Measurements from ENCODE around the gene MRPL47. TPM values are rescaled to one million over a fixed set of nuclear protein-coding genes. Genes with fewer than 3 reads are reported as not detected.

MRPL47 gene
- total and polyA plus RNA-seq, 2 of the 13 experiments (the other 11 are each of a cell fraction or from before 2014, with no cell fraction given): 36.1 to 83.8 TPM

DNA sequence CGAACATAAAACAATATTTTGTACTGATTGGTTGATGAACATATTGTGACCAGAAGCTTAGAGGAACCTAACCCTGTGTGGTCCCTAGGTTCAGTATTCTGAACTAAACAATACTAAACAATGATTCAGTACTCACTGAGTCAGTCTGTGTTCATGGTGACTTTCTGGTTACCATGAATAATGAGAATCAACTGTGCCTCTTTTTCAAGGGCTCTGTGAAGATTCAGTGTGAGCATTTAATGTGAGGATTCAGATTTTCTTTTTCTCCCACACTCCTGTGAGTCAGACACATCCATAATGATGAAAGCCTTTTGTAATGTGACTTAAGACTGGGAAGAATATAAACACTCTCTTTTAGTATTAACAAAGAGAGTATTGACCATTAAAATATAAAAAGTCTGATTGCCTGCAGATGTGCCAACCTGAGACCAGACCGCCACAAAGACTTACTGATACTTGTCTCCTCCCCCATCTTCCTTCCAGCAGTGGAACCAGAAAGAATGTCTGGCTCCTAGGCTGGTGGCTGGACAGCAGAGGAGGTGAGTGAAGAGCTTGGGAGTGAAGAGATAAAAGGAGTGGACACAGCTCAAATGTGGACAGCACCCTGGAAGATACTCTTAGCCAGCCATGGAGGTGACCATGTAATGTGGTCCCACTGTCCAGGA, 59.3 kb downstream of the MRPL47 start:
- no peaks in the 10 kb centered on the region for H3K36me3 ChIP-seq (replicated peaks in 1 of 2; ENCODE audit: control insufficient read depth in 1 of 2, insufficient read depth in 2 of 2, low read length in 2 of 2)
- no peak overlapping the region for H3K4me3 ChIP-seq (replicated peaks in 1 of 3; ENCODE audit: insufficient read depth in 1 of 3, low read depth in 2 of 3, low read length in 3 of 3)
- no peak overlapping the region for H3K9ac ChIP-seq (ENCODE audit: insufficient read depth, low read depth, low read length)
- no peak overlapping the region for H3K4me2 ChIP-seq (ENCODE audit: low read depth, low read length)
- ChIA-PET CTCF (ENCODE audit: low intra/inter-chr PET ratio, low total read pairs) (no interaction called here), POLR2A (no interaction called here)
- no peak overlapping the region for H2AFZ ChIP-seq (ENCODE audit: low read length)
- TF ChIP-seq ZNF546 (CRISPR knock-in tag; conservative IDR thresholded peaks at IDR 0.05): no peak
- TF ChIP-seq ZNF33A (CRISPR knock-in tag; IDR thresholded peaks at IDR 0.05; ENCODE audit: borderline replicate concordance): no peak
- no peak for TF ChIP-seq KDM5B (CRISPR knock-in tag; IDR thresholded peaks at IDR 0.05; ENCODE audit: borderline replicate concordance)
- TF ChIP-seq MAZ (IDR thresholded peaks at IDR 0.05; ENCODE audit: borderline replicate concordance, low read depth, low read length): no peak
- TF ChIP-seq MAZ (CRISPR knock-in tag; IDR thresholded peaks at IDR 0.05; ENCODE audit: low read depth): no peak
- TF ChIP-seq PRPF4 (IDR thresholded peaks at IDR 0.05; ENCODE audit: low read depth, low read length, poor library complexity, severe bottlenecking): no peak
- TF ChIP-seq LBX2 (CRISPR knock-in tag; IDR thresholded peaks at IDR 0.05; ENCODE audit: borderline replicate concordance): no peak
- no peak for TF ChIP-seq HMGXB4 (CRISPR knock-in tag; IDR thresholded peaks at IDR 0.05; ENCODE audit: borderline replicate concordance in 1 of 2, low read depth in 1 of 2)
- no peak for TF ChIP-seq HMG20A (CRISPR knock-in tag; IDR thresholded peaks at IDR 0.05; ENCODE audit: borderline replicate concordance)
- no peak for TF ChIP-seq MEF2D (CRISPR knock-in tag; IDR thresholded peaks at IDR 0.05)
- no peak for TF ChIP-seq ZMYM2 (CRISPR knock-in tag; IDR thresholded peaks at IDR 0.05)
- TF ChIP-seq ZNF207 (IDR thresholded peaks at IDR 0.05; ENCODE audit: borderline replicate concordance): no peak
- TF ChIP-seq HES4 (CRISPR knock-in tag; IDR thresholded peaks at IDR 0.05; ENCODE audit: borderline replicate concordance): no peak
- TF ChIP-seq ZBTB49 (CRISPR knock-in tag; IDR thresholded peaks at IDR 0.05; ENCODE audit: borderline replicate concordance): no peak
- FAIRE-seq (no peak), ATAC-seq (no peak), DNase-seq (ENCODE audit: low spot score) (no peak)
- no TSS peak for BruUV-seq (replicated peaks)
- no peaks in the 10 kb centered on the region for H3K79me2 ChIP-seq (ENCODE audit: insufficient read depth, low read length)
- peaks cover 0 to 1% of the 10 kb centered on the region in 2 experiments; a peak in 2 of 5 replicates for H3K27me3 ChIP-seq (ENCODE audit: control insufficient read depth in 1 of 2, insufficient read depth in 2 of 2, low read length in 2 of 2)
- no peaks in the 10 kb centered on the region for H4K20me1 ChIP-seq (ENCODE audit: insufficient read depth, low read length)
- H3K9me3 ChIP-seq (ENCODE audit: low read length): no peaks in the 10 kb centered on the region
- no peak overlapping the region for H3K27ac ChIP-seq (ENCODE audit: extremely low read length, insufficient read depth, low read length)
- peaks cover 13% of the 10 kb centered on the region for H3K4me1 ChIP-seq (ENCODE audit: insufficient read depth, low read length)
- WGBS (ENCODE audit: low lambda C conversion rate): 24% methylated on average over 2 of the region's 2 CpGs
- intact Hi-C loops (cut with micrococcal nuclease; ENCODE audit: unreplicated experiment) (no loop called here), in situ Hi-C loops (cut with HindIII; ENCODE audit: extremely low pct_ligation_motif_present, low pct_unique_long_range_greater_than_20kb) (no loop called here)
